ENCODE measurements around the gene NEDD4L. TPM values are rescaled to one million over a fixed set of nuclear protein-coding genes. Genes with fewer than 3 reads are reported as not detected.

The NEDD4L gene
- polyA plus RNA-seq, 1 of the 3 experiments (the other 2 are of a cell fraction): 13.2 TPM

GRCh38 chr18:58272779-58273435, 228.9 kb downstream of the NEDD4L start (continued):
- no peak for TF ChIP-seq TAF1 (IDR thresholded peaks at IDR 0.05; ENCODE audit: borderline replicate concordance, low read depth, low read length)
- no peak for TF ChIP-seq ELF1 (IDR thresholded peaks at IDR 0.05)
- TF ChIP-seq MEF2A (IDR thresholded peaks at IDR 0.05; ENCODE audit: borderline replicate concordance, low read depth): no peak
- TF ChIP-seq CTCF (IDR thresholded peaks at IDR 0.05): no peak
- TF ChIP-seq ZBTB33 (IDR thresholded peaks at IDR 0.05; ENCODE audit: borderline replicate concordance, low read depth): no peak
- TF ChIP-seq TCF12 (IDR thresholded peaks at IDR 0.05): no peak

GRCh38 chr18:58275176-58275575, 231.2 kb downstream of the NEDD4L start:
- H3K27me3 ChIP-seq (ENCODE audit: insufficient read depth): no peaks in the 10 kb centered on the region
- no peaks in the 10 kb centered on the region for H3K9me2 ChIP-seq
- H3K4me3 ChIP-seq (ENCODE audit: low read depth in 2 of 2, low read length in 1 of 2): no peak overlapping the region
- CTCF ChIA-PET: no interaction called here
- no peak for TF ChIP-seq FOSL2 (IDR thresholded peaks at IDR 0.05; ENCODE audit: borderline replicate concordance, low read depth)
- TF ChIP-seq RFX5 (IDR thresholded peaks at IDR 0.05; ENCODE audit: low read length): no peak
- TF ChIP-seq REST (IDR thresholded peaks at IDR 0.05; ENCODE audit: low read depth, low read length): no peak
- no peaks in the 10 kb centered on the region for H3K9me3 ChIP-seq
- no peak overlapping the region for H3K9ac ChIP-seq
- DNase-seq: no peak
- H3K4me2 ChIP-seq: no peak overlapping the region
- H3K27ac ChIP-seq (ENCODE audit: low read depth in 2 of 2, low read length in 1 of 2): no peak overlapping the region
- H4K20me1 ChIP-seq (ENCODE audit: insufficient read depth): no peaks in the 10 kb centered on the region
- 93% methylated on average over 1 of the region's 1 CpG for WGBS (ENCODE audit: low lambda C conversion rate)
- H3K79me2 ChIP-seq (ENCODE audit: insufficient read depth): no peaks in the 10 kb centered on the region
- H3K4me1 ChIP-seq (ENCODE audit: control insufficient read depth in 1 of 2, insufficient read depth in 2 of 2, low read depth in 1 of 2, low read length in 1 of 2): peaks cover 3 to 10% of the 10 kb centered on the region in 2 experiments; a peak in 3 of 4 replicates
- POLR2A ChIA-PET: no interaction called here
- no peak overlapping the region for H2AFZ ChIP-seq (ENCODE audit: low read depth)
- H3F3A ChIP-seq (replicated peaks; ENCODE audit: insufficient read depth): no peaks in the 10 kb centered on the region
- H3K36me3 ChIP-seq (replicated peaks in 1 of 2; ENCODE audit: control insufficient read depth in 1 of 2, insufficient read depth in 2 of 2, low read length in 1 of 2): no peaks in the 10 kb centered on the region

Measured in SK-N-SH (cell line).